Esophagus squamous epithelium (tissue), 4 donors: ENCODE results near the gene SSH3.
"Not testable (repeated sequence)": the region's sequence is repeated elsewhere in the genome, so short reads cannot be mapped to it uniquely, and the experiment has no call there.

Experiments
- CTCF ChIP-seq, 6 experiments: fragments of 450-650 bp in 4 of 6; fragments of 200-600 bp in 2 of 6; sonication (generic) in 2 of 6; IDR thresholded peaks; one replicate each; pipeline ENCODE4 v1.5.1; 2016 to 2019; ENCODE audit warnings: antibody characterized with exemption in 6 of 6, mild to moderate bottlenecking in 4 of 6, moderate library complexity in 4 of 6
- POLR2A ChIP-seq, 4 donors: fragments of 450-650 bp; IDR thresholded peaks; one replicate each; pipeline ENCODE4 v1.6.1; 2017; ENCODE audit warnings: antibody characterized with exemption in 4 of 4, mild to moderate bottlenecking in 4 of 4, moderate library complexity in 3 of 4

- not testable (repeated sequence) for TF ChIP-seq CTCF, POLR2A (IDR thresholded peaks at IDR 0.05)
These were observed 15.5 kb downstream of the SSH3 start for GRCh38 chr11:67318876-67319275.
